Panc1 (cell line): Measurements from ENCODE around the gene COG3. TPM values are rescaled to one million over a fixed set of nuclear protein-coding genes. Genes with fewer than 3 reads are reported as not detected.

ENCODE experiments used
- ATAC-seq: fragments of 200-7000 bp; cut with Tn5 transposase; 2 replicates; pipeline ENCODE4 v1.9.1; 2020; ENCODE audit warnings: mild to moderate bottlenecking, moderate library complexity
- BruUV-seq: library from RNA; stranded (reverse); fragments of 400-500 nt; replicated peaks from 2 replicates; lab custom pipeline; 2021; lab: Mats Ljungman, UMichigan
- CTCF ChIA-PET: fragments of 300-600 bp; sonication (Branson Sonifier 250); formaldehyde crosslinking; loops from one replicate; lab custom pipeline; 2022; ENCODE audit warnings: antibody characterized with exemption; lab: Charles Lee
- POLR2A ChIA-PET: fragments of 300-600 bp; sonication (Branson Sonifier 250); formaldehyde crosslinking; loops from one replicate; lab custom pipeline; 2022; ENCODE audit warnings: antibody characterized with exemption; lab: Charles Lee
- DNase-seq: peaks from one replicate; pipeline ENCODE4 v3.0.0-alpha.2; 2010; ENCODE audit warnings: low read depth, low spot score
- H3K27ac ChIP-seq: 2 replicates; pipeline ENCODE4 v1.5.1; 2011; ENCODE audit warnings: mild to moderate bottlenecking, low read length, inconsistent platforms
- H3K27me3 ChIP-seq: fragments of 200-500 bp; sonication (Bioruptor generic); 2 replicates; pipeline ENCODE4 v1.6.0; 2014; ENCODE audit warnings: low read length, inconsistent platforms; ENCODE audit not compliant: control insufficient read depth, insufficient read depth
- H3K36me3 ChIP-seq: fragments of 200-500 bp; sonication (Bioruptor generic); 2 replicates; pipeline ENCODE4 v1.5.1; 2014; ENCODE audit warnings: inconsistent platforms, mild to moderate bottlenecking, low read length, moderate library complexity; ENCODE audit not compliant: control insufficient read depth, insufficient read depth
- H3K4me1 ChIP-seq: 2 replicates; pipeline ENCODE4 v1.5.1; 2011; ENCODE audit warnings: inconsistent platforms, mild to moderate bottlenecking, low read length, moderate library complexity; ENCODE audit not compliant: control insufficient read depth, insufficient read depth
- H3K4me3 ChIP-seq, 2 experiments: 2 replicates each; pipeline ENCODE4 v1.5.1; 2011 to 2012; ENCODE audit warnings: low read depth in 2 of 2, low read length in 2 of 2, mild to moderate bottlenecking in 2 of 2, inconsistent platforms in 1 of 2, moderate library complexity in 1 of 2
- H3K9me3 ChIP-seq: fragments of 200-500 bp; sonication (Bioruptor generic); 2 replicates; pipeline ENCODE4 v1.5.1; 2014; ENCODE audit warnings: low read depth, mild to moderate bottlenecking, inconsistent platforms, low read length, moderate library complexity; ENCODE audit not compliant: control insufficient read depth, insufficient read depth
- CTCF ChIP-seq: fragments of 450-650 bp; IDR thresholded peaks from 2 replicates; pipeline ENCODE4 v1.5.1; 2017; ENCODE audit warnings: mild to moderate bottlenecking
- POLR2AphosphoS5 ChIP-seq: IDR thresholded peaks from 2 replicates; pipeline ENCODE4 v1.6.1; 2012; ENCODE audit warnings: mild to moderate bottlenecking, low read depth, low read length, moderate library complexity
- REST ChIP-seq, 2 experiments: IDR thresholded peaks; 2 replicates each; pipeline ENCODE4 v1.6.1; 2011 to 2012; ENCODE audit warnings: low read depth in 2 of 2, control low read depth in 1 of 2, low read length in 1 of 2, mild to moderate bottlenecking in 1 of 2, moderate library complexity in 1 of 2; ENCODE audit not compliant: insufficient read depth in 1 of 2
- SIN3A ChIP-seq: IDR thresholded peaks from 2 replicates; pipeline ENCODE4 v1.6.1; 2012; ENCODE audit warnings: low read depth, mild to moderate bottlenecking, low read length, moderate library complexity, borderline replicate concordance; ENCODE audit not compliant: insufficient read depth
- TCF7L2 ChIP-seq: IDR thresholded peaks from 2 replicates; pipeline ENCODE4 v1.6.1; 2011; ENCODE audit warnings: mild to moderate bottlenecking, low read depth, low read length, inconsistent platforms
- in situ Hi-C: cut with HindIII; loops from 2 replicates; pipeline ENCODE4 v1.10.0; 2016; ENCODE audit warnings: low sequenced_read_pairs, low pct_unique_long_range_greater_than_20kb
- intact Hi-C: fragments of 100-400 bp; cut with micrococcal nuclease; formaldehyde crosslinking; loops from one replicate; pipeline ENCODE4 v1.10.0; 2022; ENCODE audit not compliant: unreplicated experiment
- total RNA-seq: library from RNA; stranded (reverse); gene quantifications from one replicate; pipeline ENCODE4 v1.2.1, GENCODE V29; 2021; ENCODE audit not compliant: unreplicated experiment

Gene COG3
- total RNA-seq, 1 experiment from 2014 or later = 13.6 TPM

- ChIA-PET POLR2A (no interaction called here), CTCF (no interaction called here)
- in situ Hi-C loops (no loop called here), intact Hi-C loops (no loop called here)
- Histone ChIP-seq H3K27me3 (no peaks in the 10 kb centered on the region), H3K36me3 (0 out of 2 replicates have a peak, but pooled peaks cover 2% of the 10 kb centered on the region), H3K4me3 (no peak overlapping the region), H3K27ac (no peak overlapping the region), H3K4me1 (no peaks in the 10 kb centered on the region), H3K9me3 (no peaks in the 10 kb centered on the region)
- ATAC-seq = no peak
- no TSS peak for BruUV-seq
- DNase-seq = no peak
- TF ChIP-seq CTCF (no peak), TCF7L2 (no peak)
Observed at GRCh38 chr13:45474584-45475454, 10.1 kb downstream of the COG3 start.

GRCh38 chr13:45479661-45480060, 14.9 kb downstream of the COG3 start:
- POLR2A ChIA-PET = no interaction called here
- Histone ChIP-seq H3K9me3 (no peaks in the 10 kb centered on the region), H3K36me3 (peaks cover 12% of the 10 kb centered on the region), H3K4me1 (no peaks in the 10 kb centered on the region), H3K27me3 (no peaks in the 10 kb centered on the region), H3K4me3 (no peak overlapping the region), H3K27ac (no peak overlapping the region)
- BruUV-seq = no TSS peak
- ATAC-seq = no peak
- no peak for DNase-seq
- intact Hi-C loops (no loop called here), in situ Hi-C loops (no loop called here)
- TF ChIP-seq TCF7L2 (no peak), CTCF (no peak), SIN3A (no peak), REST (IDR thresholded peaks at IDR 0.05; ENCODE audit: insufficient read depth in 1 of 2, low read depth in 2 of 2, low read length in 1 of 2) (no peak), POLR2AphosphoS5 (no peak)
- CTCF ChIA-PET = no interaction called here
